HG03025 (cell line): ENCODE data around the gene FSTL1.

Source experiments
- ATAC-seq: cut with Tn5 transposase; IDR thresholded peaks from one replicate; pipeline ENCODE4 v1.9.1; 2021; ENCODE audit warnings: mild to moderate bottlenecking, moderate library complexity; ENCODE audit not compliant: unreplicated experiment, low FRiP score

Gene FSTL1

GRCh38 chr3:120440762-120441161 lies 10.0 kb downstream of the FSTL1 start:
- no peak for ATAC-seq

DNA sequence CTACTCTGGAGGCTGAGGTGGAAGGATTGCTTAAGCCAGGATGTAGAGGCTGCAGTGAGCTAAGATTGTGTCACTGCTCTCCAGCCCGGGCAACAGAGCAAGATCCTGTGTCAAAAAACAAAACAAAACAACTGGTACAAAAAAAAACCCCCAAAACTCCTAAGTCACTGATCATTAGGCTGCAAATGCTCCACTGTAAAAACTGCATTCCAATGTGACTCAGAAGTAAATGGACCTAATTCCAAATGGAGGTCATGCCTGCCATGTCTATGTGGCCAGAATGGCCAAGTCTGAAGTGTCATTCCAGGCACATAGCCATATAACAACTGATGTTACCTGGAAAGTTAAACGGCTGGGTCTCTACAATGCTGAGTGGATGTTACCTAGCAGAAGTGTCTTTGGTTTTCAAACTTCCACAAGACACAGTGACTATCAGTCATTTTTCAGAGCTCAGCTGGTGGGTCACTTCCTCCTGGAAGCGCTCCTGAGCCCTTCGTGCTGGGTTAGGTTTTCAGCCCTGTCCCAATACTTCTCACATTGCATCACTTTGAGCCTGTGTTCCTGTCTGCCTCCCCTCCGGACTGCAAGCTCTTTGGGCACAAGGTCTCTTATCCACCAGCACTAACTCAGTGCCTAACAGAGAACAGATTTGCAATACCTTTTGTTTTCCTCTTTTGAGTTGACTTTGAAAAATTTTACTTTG lies 10.6 kb downstream of the FSTL1 start:
- ATAC-seq: no peak

- no peak for ATAC-seq
These were observed 12.0 kb downstream of the FSTL1 start for GRCh38 chr3:120438665-120439370.

- no peak for ATAC-seq
These were observed 12.6 kb downstream of the FSTL1 start for GRCh38 chr3:120438216-120438615.

DNA sequence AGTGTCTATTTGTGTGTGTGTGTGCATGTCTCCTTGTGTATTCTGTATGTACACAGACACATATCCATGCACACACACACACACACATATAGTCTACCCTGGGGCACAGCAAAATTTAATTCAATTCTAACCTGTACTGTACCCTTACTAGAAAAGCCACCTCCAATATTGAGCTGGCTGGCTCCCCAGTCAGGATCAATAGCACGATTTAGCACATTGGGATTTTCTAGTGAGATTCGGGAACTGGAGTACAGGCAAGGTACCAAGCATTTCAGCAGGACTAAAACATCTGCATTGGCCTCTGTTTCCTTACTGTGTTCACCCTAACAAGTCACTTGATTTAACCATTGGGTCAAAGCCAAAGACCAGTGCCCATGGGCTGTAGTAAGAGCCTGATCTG lies 13.2 kb downstream of the FSTL1 start:
- ATAC-seq: no peak

- ATAC-seq: no peak
These were observed 14.2 kb downstream of the FSTL1 start for GRCh38 chr3:120436523-120437050.

- no peak for ATAC-seq
These were observed 15.2 kb downstream of the FSTL1 start for GRCh38 chr3:120435621-120436020.

DNA sequence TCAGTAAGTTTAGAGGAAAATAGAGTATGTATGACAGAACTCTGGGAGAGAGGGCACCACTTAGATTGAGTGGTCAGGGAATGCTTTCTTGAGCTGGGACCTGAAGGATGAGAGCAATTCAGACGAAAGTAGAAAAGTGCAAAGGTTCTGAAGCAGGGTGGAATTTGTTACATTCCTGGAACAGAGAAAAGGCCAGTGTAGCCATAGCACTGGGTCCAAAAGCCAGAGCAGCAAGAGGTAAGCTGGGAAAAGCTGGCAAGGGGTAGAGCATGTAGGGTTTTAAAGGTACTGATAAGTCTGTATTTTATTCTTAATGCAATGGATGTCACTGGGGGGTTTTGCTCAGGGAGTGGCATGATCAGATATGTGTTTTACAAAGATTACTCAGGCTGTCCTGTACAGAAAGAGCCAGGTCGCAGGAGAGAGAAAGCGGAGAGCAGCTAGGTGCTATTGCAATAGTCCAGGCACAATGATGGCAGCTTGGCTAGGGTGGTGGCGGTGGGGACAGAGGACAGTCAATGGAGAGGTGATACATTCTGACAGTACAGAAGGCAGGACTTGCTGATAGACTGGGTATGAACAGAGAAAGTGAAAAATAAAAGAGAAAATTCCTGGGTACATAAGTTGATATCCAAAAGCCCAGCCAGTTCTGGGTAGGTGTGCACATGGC lies 17.0 kb downstream of the FSTL1 start:
- ATAC-seq: no peak

GRCh38 chr3:120432150-120432860 lies 18.5 kb downstream of the FSTL1 start:
- ATAC-seq: no peak

GRCh38 chr3:120429921-120430361 lies 20.9 kb downstream of the FSTL1 start:
- no peak for ATAC-seq

- ATAC-seq: no peak
These were observed 21.9 kb downstream of the FSTL1 start for GRCh38 chr3:120428924-120429323.

- ATAC-seq: no peak
These were observed 23.6 kb downstream of the FSTL1 start for GRCh38 chr3:120427201-120427600.

GRCh38 chr3:120425572-120426250 lies 25.1 kb downstream of the FSTL1 start:
- no peak for ATAC-seq

GRCh38 chr3:120424976-120425570 lies 25.7 kb downstream of the FSTL1 start:
- no peak for ATAC-seq

DNA sequence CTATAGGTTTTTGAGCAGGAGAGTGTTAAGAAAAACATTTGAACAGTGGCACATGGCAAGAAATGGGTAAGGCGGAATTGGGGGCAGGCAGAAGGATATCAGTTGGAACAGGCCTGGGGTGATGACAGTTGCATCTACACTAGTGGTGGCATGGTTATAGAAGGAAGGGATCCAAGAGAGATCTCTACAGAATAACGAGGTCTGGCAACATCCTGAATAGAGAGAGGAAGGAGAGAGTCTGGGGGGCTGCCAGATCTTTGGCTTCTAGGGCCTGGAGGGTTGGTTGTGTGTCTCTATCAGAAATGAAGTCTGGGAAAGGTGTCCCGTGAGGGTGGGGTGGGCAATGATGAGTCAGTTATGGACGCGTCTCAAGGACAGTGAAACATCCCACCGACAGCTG lies 26.3 kb downstream of the FSTL1 start:
- ATAC-seq: no peak

GRCh38 chr3:120423432-120423831 lies 27.4 kb downstream of the FSTL1 start:
- ATAC-seq: no peak

DNA sequence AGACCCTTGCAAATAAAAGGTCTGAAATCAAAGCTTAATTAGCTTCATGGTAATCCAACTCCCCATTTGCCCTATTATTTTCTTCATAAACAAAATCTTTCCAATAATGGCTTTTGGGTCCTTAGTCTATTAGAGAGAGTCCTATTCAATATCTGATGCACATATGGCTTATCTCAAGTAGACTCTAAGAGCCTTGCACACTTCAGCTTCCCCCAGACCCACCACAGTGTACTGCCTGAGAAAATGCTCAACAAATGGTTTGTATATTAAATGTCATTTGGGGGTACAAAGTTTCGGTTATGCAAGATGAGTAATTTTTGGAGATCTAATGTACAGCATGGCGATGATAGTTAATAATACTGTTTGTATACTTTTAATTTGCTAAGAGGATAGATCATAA lies 28.9 kb downstream of the FSTL1 start:
- ATAC-seq: no peak

DNA sequence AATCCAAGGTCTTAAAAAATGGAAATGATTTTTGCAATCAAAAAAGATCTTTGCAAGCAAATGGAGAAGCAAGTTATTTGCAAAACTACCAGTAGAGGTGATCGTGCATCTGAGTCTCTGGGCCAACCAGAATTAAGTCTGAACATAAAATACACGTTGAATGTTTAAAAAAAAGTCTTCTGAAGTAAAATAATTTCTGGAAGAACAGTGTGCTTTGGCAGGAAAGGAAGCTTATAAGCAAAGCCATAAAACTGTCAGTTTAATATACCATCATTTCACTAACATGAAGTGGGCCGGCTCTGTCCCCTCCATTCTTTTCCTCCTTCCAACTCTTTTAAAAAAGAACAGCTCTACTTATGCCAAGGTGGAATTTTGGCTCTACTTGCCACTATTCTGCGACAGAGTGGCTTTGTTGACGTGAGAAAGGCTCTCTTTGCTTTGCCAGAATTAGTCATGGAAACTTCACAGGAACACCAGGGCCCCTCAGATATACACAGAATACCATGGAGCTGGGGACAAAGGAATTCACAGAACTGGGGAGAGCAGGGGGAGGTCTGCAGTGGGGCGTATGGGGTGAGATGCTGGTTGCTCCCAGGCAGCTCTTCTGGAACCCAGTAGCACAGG lies 29.8 kb downstream of the FSTL1 start:
- no peak for ATAC-seq

DNA sequence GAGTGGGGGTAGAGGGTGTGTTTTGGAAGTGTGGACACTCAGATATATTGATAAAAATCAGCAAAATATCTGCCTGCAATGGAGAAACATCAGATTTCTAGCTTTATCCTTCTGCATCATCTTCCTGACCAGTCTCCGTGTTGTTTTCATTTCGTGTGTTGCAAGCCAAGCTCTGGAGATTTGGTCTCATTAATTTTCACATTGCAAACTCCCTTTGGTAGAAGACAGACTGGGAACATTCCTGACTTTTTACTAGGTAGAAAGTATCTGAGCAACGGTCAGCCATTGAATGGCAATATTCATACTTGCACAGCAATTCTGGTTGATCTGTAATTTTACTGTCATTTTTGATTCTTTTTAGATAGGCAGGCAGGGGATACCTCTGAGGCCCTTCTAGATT lies 30.4 kb downstream of the FSTL1 start:
- ATAC-seq: no peak
